Measurements from ENCODE around the gene INPP1. TPM values are rescaled to one million over a fixed set of nuclear protein-coding genes. Genes with fewer than 3 reads are reported as not detected.
"Not testable (repeated sequence)": the region's sequence is repeated elsewhere in the genome, so short reads cannot be mapped to it uniquely, and the experiment has no call there.

The INPP1 gene
- total RNA-seq: 16.0 TPM
- long read RNA-seq, transcript INPP1-201 (6 exons, 1,919 nt): major isoform, 10 of 17 reads
- long read RNA-seq, partial matches to known transcripts: 0 of 17 reads
- long read RNA-seq, other reads (novel, unspliced or antisense): 3 of 17 reads

GRCh38 chr2:190343536-190344275, at the start of gene INPP1:
Gene INPP1, plus strand, starts transcription at chr2:190343589. Its CDS starts 16,514 bp downstream, at chr2:190360103.
- DNase-seq (ENCODE audit: missing footprints): peak; percentile 87
- peak; percentile 89 for ATAC-seq
- intact Hi-C loops (cut with DNase I): no loop called here

- DNase-seq (ENCODE audit: missing footprints); intact Hi-C loops (cut with DNase I); ATAC-seq: not testable (repeated sequence)
Observed at GRCh38 chr2:190297880-190298279, 45.5 kb upstream of the INPP1 start.

- no peak for ATAC-seq
- DNase-seq (ENCODE audit: missing footprints): no peak
- intact Hi-C loops (cut with DNase I): no loop called here
Observed at GRCh38 chr2:190301032-190301431, 42.4 kb upstream of the INPP1 start.

- ATAC-seq (no peak), DNase-seq (ENCODE audit: missing footprints) (no peak)
- intact Hi-C loops (cut with DNase I): no loop called here
Observed at GRCh38 chr2:190302052-190302451, 41.3 kb upstream of the INPP1 start.

- DNase-seq (ENCODE audit: missing footprints): no peak
- no peak for ATAC-seq
- intact Hi-C loops (cut with DNase I): no loop called here
Observed at GRCh38 chr2:190303647-190304046, 39.7 kb upstream of the INPP1 start.

DNA sequence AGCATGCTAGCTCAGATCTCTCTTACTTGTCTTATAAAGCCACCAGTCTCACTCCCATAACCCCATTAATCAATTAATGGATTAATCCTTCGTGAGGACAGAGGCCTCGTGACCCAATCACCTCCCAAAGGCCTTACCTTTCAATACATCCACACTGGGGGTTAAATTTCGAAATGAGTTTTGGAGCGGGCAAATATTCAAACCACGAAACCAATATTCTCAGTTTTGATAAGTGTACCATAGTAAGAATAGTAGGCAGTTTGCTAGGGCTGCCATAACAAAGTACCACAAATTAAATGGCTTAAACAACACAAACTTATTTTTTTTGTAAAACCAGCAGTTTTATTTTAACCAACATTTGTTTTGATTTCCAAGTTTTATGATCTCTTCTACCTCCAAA, 39.0 kb upstream of the INPP1 start:
- no peak for DNase-seq (ENCODE audit: missing footprints)
- intact Hi-C loops (cut with DNase I): no loop called here
- ATAC-seq: no peak

GRCh38 chr2:190308031-190308430, 35.4 kb upstream of the INPP1 start:
- DNase-seq (ENCODE audit: missing footprints): no peak
- no peak for ATAC-seq
- intact Hi-C loops (cut with DNase I): no loop called here

GRCh38 chr2:190311893-190312634, 31.3 kb upstream of the INPP1 start:
- no peak for DNase-seq (ENCODE audit: missing footprints)
- ATAC-seq: no peak
- intact Hi-C loops (cut with DNase I): no loop called here

DNA sequence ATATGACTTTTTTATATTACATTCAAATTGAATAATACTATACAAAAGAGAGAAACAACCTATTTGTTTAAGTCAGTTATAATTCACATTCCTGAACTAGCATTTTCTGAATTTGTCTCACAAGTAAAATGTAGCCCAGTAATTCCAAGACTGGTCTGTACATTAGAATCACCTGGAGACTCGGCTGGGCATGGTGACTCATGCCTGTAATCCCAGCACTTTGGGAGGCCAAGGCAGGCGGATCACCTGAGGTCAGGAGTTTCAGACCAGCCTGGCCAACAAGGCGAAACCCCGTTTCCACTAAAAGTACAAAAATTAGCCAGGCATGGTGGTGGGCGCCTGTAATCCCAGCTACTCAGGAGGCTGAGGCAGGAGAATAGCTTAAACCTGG, 30.8 kb upstream of the INPP1 start:
- intact Hi-C loops (cut with DNase I); ATAC-seq; DNase-seq (ENCODE audit: missing footprints): not testable (repeated sequence)

- intact Hi-C loops (cut with DNase I): no loop called here
- ATAC-seq (no peak), DNase-seq (ENCODE audit: missing footprints) (no peak)
Observed at GRCh38 chr2:190313880-190314279, 29.5 kb upstream of the INPP1 start.

DNA sequence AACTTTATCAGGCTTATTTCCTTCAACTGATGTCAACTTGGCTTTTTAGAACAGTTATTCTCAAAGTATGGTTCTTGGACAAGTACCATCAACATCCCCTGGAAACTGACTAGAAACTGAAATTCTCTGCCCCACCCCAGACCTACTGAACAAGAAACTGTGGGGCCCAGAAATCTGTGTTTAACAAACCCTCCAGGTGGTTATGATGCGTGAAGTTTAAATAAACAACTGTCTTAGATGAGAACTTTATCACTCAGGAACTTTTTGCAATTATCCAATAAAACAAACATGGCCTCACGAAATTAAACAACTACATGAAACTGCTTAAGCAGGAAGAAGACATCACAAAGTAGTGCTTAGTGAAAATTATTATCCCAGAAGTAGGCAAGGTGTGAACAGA, 28.1 kb upstream of the INPP1 start:
- ATAC-seq: no peak
- intact Hi-C loops (cut with DNase I): loop anchor here (5.0 kb wide), 1 partner anchor 133 kb away; a partner anchor contains a TSS
- no peak for DNase-seq (ENCODE audit: missing footprints)

DNA sequence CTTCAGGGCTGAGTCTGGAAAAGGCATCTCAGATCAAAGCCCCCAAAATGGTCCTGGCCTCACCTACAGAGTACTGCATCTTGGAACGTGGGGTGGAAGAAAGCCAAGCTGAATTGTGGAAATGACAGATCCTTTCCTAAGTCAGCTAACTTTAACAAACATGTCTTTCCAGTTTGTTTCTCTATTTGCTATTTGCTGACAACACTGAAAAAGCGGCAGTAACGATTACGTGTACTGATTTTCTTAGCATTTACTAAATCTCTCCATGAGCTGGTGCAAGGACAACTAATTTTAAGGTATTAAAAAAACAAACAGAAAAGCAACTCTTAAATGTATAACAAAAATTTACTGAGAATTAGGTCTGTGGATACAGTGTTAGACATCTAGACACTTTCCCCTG, 24.9 kb upstream of the INPP1 start:
- no peak for ATAC-seq
- intact Hi-C loops (cut with DNase I): loop anchor here (5.0 kb wide), 1 partner anchor 136 kb away; a partner anchor contains a TSS

GRCh38 chr2:190318931-190319554, 24.3 kb upstream of the INPP1 start:
- ATAC-seq (peak; percentile 7), DNase-seq (ENCODE audit: missing footprints) (no peak)
- intact Hi-C loops (cut with DNase I): loop anchor here (5.0 kb wide), 1 partner anchor 137 kb away; a partner anchor contains a TSS

More for the DNA sequence above, 24.9 kb upstream of the INPP1 start:
- DNase-seq (ENCODE audit: missing footprints): no peak

GRCh38 chr2:190319555-190320498, 23.6 kb upstream of the INPP1 start, which contains the start of gene HIBCH:
Gene HIBCH, minus strand, starts transcription at chr2:190319826. Its CDS starts 76 bp downstream, at chr2:190319750.
- intact Hi-C loops (cut with DNase I): loop anchor here (5.0 to 10.0 kb wide), 2 partner anchors 138 to 485 kb away; a partner anchor contains a TSS
- DNase-seq (ENCODE audit: missing footprints) (peak; percentile 99), ATAC-seq (peak; percentile 99)

DNA sequence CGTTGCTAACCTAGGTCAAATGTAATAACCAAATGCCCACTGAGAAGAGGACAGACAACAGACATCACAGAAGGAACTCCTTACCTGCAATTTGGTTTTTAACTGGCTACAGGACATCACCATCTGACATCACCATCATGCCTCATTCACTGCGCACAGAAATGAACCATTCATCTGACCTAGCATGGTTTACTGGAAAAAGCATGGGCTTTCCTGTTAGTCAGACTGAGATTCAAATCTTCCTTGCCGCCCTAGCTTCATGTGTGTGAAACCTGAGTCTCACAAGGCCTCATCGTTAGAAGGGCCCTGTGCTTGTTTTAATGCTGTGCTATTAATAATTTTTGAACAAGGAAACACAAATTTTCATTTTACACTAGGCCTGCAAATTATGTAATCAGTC, 22.7 kb upstream of the INPP1 start:
- DNase-seq (ENCODE audit: missing footprints) (no peak), ATAC-seq (no peak)
- intact Hi-C loops (cut with DNase I): loop anchor here (10.0 kb wide), 1 partner anchor 484 kb away; no protein-coding TSS in a partner anchor

GRCh38 chr2:190323406-190323805, 20.0 kb upstream of the INPP1 start:
- no peak for DNase-seq (ENCODE audit: missing footprints)
- intact Hi-C loops (cut with DNase I): loop anchor here (10.0 kb wide), 1 partner anchor 481 kb away; no protein-coding TSS in a partner anchor
- ATAC-seq: no peak

GRCh38 chr2:190325588-190325987, 17.8 kb upstream of the INPP1 start:
- intact Hi-C loops (cut with DNase I): loop anchor here (5.0 to 10.0 kb wide), 2 partner anchors 47 to 479 kb away; no protein-coding TSS in a partner anchor
- ATAC-seq: no peak
- no peak for DNase-seq (ENCODE audit: missing footprints)

All from Right ventricle myocardium inferior (tissue), 1 donor.